T-helper 1 cell (primary cell): ENCODE measurements around the gene ZBED5.
A peak's percentile ranks its signal among the peaks of the same experiment; 100 is the strongest.
"Not testable (repeated sequence)": the region's sequence is repeated elsewhere in the genome, so short reads cannot be mapped to it uniquely, and the experiment has no call there.

Source experiments
- DNase-seq, 5 donors: peaks; one replicate each; pipeline ENCODE4 v3.0.0-alpha.2; 2012 to 2020

ZBED5 gene

GRCh38 chr11:10836884-10837283 lies 21.0 kb downstream of the ZBED5 start:
- not testable (repeated sequence) for DNase-seq

GRCh38 chr11:10829139-10829538 lies 28.7 kb downstream of the ZBED5 start:
- no peak for DNase-seq

GRCh38 chr11:10828402-10828801 lies 29.5 kb downstream of the ZBED5 start:
- DNase-seq: no peak

DNA sequence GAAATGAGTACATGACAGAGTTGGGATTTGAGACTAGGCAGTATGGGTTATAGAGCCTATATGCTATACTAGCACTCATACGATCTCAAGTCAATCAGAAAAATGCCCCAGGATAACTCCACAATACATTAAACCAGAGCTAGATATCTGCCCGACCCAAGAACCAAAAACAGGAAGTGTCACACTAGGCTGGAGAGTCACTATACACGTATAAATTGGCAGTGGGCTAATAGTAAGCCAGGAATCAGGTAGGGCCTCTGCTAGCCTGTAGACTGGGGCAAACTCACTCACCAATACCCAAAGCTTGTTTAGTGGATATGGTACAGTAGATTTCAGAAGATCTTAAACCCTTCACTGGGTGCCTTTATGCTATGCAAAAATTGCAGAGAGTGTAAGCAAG lies 33.0 kb downstream of the ZBED5 start:
- DNase-seq: no peak

GRCh38 chr11:10823152-10823579 lies 34.7 kb downstream of the ZBED5 start:
- DNase-seq: no peak

- DNase-seq: not testable (repeated sequence)
Observed at GRCh38 chr11:10822491-10822890, 35.4 kb downstream of the ZBED5 start.

GRCh38 chr11:10818594-10818993 lies 39.3 kb downstream of the ZBED5 start:
- no peak for DNase-seq

GRCh38 chr11:10813945-10814344 lies 43.9 kb downstream of the ZBED5 start:
- no peak for DNase-seq

DNA sequence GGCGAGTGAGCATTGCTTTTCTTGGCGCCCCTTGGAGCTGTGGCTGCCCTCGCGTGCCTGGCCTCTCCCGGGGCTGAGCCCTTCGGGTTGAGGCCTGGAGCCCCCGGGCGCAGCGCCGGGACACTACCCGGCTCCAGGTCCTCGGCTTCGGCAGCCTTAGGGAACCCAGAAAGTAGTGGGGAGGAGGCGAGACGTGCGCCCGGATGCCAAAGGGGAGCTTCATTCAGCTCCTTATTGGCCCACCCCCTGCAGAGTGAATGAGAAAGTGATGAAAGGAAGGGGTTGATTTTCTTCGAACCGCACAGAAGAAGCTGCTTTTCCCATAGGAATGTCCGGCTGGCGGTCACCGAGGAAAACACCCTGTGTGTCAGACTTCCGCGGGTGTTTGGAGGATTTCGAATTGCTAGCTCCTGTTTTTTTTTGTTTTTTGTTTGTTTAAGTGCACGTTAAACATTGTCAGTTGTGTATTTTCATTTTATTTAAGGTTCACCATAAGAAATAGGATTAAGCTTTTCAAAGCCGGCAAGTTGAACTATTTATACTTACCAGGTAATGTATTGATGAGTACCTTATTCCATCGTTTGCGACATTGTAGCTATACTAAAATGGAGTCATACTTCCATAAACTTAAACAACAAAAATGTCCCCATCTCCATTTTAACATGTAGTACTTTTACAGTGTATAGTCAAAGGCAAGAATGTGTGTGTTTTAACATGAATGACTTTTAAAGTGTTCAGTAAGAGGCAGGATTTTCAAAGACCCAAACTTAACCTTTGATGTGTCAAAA lies 48.3 kb downstream of the ZBED5 start:
- DNase-seq: peak in 2 of 5 donors; percentile 32 to 35

- DNase-seq: peak; percentile 97 to 99 (median 97)
Observed at GRCh38 chr11:10808553-10809372, 49.1 kb downstream of the ZBED5 start, which contains the start of gene EIF4G2. Gene EIF4G2 (minus strand): TSS chr11:10808926.

- DNase-seq: no peak
Observed at GRCh38 chr11:10808235-10808552, 49.7 kb downstream of the ZBED5 start.

DNA sequence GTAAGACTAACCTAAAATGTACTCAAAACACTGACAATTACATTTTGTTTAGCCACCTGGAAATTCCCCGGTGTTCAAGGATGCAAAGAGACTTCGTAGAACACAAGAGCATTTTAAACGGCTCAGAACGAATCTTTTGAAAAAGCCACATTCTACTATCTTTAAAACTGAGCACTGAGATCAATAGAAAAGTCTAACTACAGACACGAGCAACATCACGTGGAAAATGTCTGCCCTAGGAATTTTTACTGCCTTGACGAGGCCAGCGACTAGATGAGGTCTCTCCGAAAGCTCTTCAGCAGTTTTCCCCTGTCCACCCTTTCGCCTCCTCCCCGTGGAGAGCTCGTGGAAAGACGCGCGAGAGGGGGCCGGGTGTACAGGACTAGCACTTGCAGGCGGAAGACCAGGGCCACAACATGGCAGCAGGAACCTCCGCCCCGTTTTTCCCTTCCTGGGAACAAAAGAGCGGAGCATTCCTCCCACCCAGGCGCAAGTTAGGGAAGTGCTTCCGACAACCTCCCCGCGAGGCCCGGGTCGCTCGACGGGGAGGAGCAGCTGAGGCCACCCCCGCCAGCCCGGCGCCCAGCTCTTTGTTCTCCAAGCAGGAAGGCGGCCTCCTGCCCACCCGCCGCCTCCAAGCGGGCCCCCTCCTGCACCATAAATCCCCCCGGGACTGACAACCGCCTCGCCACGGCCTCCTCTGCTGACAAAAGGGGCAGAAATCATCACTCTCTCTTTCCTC lies 50.2 kb downstream of the ZBED5 start:
- DNase-seq: peak; percentile 21 to 49 (median 34)

DNA sequence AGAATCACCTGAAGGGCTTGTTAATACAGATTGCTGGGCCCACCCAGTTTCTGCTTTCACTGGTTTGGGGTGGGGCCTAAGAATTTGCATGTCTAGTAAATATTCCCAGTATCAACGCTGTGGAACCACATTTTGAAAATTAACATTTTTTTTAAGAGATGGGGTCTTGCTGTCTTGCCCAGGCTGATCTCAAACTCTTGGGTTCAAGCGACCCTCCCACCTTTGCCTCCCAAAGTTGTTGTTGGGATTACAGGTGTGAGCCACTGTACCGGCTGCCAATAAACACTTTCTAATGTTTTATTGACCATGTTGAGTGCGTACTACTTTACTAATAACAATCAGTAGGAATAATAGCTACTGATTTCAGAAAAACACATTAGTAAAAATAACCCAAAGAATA lies 51.6 kb downstream of the ZBED5 start:
- no peak for DNase-seq

GRCh38 chr11:10805741-10806140 lies 52.1 kb downstream of the ZBED5 start:
- peak in 1 of 5 donors; percentile 22 for DNase-seq

- DNase-seq: no peak
Observed at GRCh38 chr11:10803676-10804075, 54.2 kb downstream of the ZBED5 start.
